ENCODE measurements around the gene ANKUB1. TPM values are rescaled to one million over a fixed set of nuclear protein-coding genes. Genes with fewer than 3 reads are reported as not detected.

The ANKUB1 gene
- total and polyA plus RNA-seq, 2 experiments from 2014 or later: not detected

- Histone ChIP-seq H3K4me2 (no peak overlapping the region), H3K79me2 (no peaks in the 10 kb centered on the region), H2AFZ (no peak overlapping the region), H3K9me3 (ENCODE audit: low read depth) (no peaks in the 10 kb centered on the region), H3K9me2 (replicated peaks; ENCODE audit: insufficient read depth) (no peaks in the 10 kb centered on the region), H3K4me3 (no peak overlapping the region), H3K4me1 (ENCODE audit: insufficient read depth) (no peaks in the 10 kb centered on the region), H3K36me3 (replicated peaks; ENCODE audit: insufficient read depth, low read depth) (no peaks in the 10 kb centered on the region), H4K20me1 (ENCODE audit: insufficient read depth, poor library complexity, severe bottlenecking) (no peaks in the 10 kb centered on the region), H3K27ac (no peak overlapping the region), H3K27me3 (no peaks in the 10 kb centered on the region)
- TF ChIP-seq EZH2phosphoT487 (IDR thresholded peaks at IDR 0.05; ENCODE audit: low read depth, severe bottlenecking, unreplicated experiment) (no peak), EZH2 (IDR thresholded peaks at IDR 0.05; ENCODE audit: borderline replicate concordance) (no peak), CTCF (IDR thresholded peaks at IDR 0.05; ENCODE audit: poor library complexity) (no peak)
- DNase-seq (ENCODE audit: low spot score): no peak
- WGBS (ENCODE audit: low lambda C conversion rate, missing lambda C conversion rate): 81% methylated on average over 2 of the region's 2 CpGs
Measured at GRCh38 chr3:149806171-149806778, 13.9 kb upstream of the ANKUB1 start.

GRCh38 chr3:149801639-149802038 lies 9.3 kb upstream of the ANKUB1 start:
- H3K4me2 ChIP-seq: no peak overlapping the region
- no peak overlapping the region for H3K27ac ChIP-seq
- no peaks in the 10 kb centered on the region for H3K79me2 ChIP-seq
- H3K4me1 ChIP-seq (ENCODE audit: insufficient read depth): no peaks in the 10 kb centered on the region
- no peak overlapping the region for H2AFZ ChIP-seq
- WGBS (ENCODE audit: low lambda C conversion rate, missing lambda C conversion rate): 57% methylated on average over 5 of the region's 5 CpGs
- H4K20me1 ChIP-seq (ENCODE audit: insufficient read depth, poor library complexity, severe bottlenecking): no peaks in the 10 kb centered on the region
- no peak overlapping the region for H3K4me3 ChIP-seq
- H3K9me3 ChIP-seq (ENCODE audit: low read depth): no peaks in the 10 kb centered on the region
- no peaks in the 10 kb centered on the region for H3K27me3 ChIP-seq
- no peaks in the 10 kb centered on the region for H3K36me3 ChIP-seq (replicated peaks; ENCODE audit: insufficient read depth, low read depth)
- no peak for DNase-seq (ENCODE audit: low spot score)
- H3K9me2 ChIP-seq (replicated peaks; ENCODE audit: insufficient read depth): no peaks in the 10 kb centered on the region
- no peak for TF ChIP-seq EZH2 (IDR thresholded peaks at IDR 0.05; ENCODE audit: borderline replicate concordance)
- TF ChIP-seq CTCF (IDR thresholded peaks at IDR 0.05; ENCODE audit: poor library complexity): no peak
- TF ChIP-seq EZH2phosphoT487 (IDR thresholded peaks at IDR 0.05; ENCODE audit: low read depth, severe bottlenecking, unreplicated experiment): no peak

GRCh38 chr3:149801195-149801594 lies 8.8 kb upstream of the ANKUB1 start:
- H3K9me3 ChIP-seq (ENCODE audit: low read depth): no peaks in the 10 kb centered on the region
- H2AFZ ChIP-seq: no peak overlapping the region
- H3K27ac ChIP-seq: no peak overlapping the region
- no peaks in the 10 kb centered on the region for H3K36me3 ChIP-seq (replicated peaks; ENCODE audit: insufficient read depth, low read depth)
- no peaks in the 10 kb centered on the region for H3K27me3 ChIP-seq
- H3K79me2 ChIP-seq: no peaks in the 10 kb centered on the region
- H3K9me2 ChIP-seq (replicated peaks; ENCODE audit: insufficient read depth): no peaks in the 10 kb centered on the region
- H3K4me2 ChIP-seq: no peak overlapping the region
- DNase-seq (ENCODE audit: low spot score): no peak
- no peak overlapping the region for H3K4me3 ChIP-seq
- WGBS (ENCODE audit: low lambda C conversion rate, missing lambda C conversion rate): 76% methylated on average over 1 of the region's 1 CpG
- no peaks in the 10 kb centered on the region for H3K4me1 ChIP-seq (ENCODE audit: insufficient read depth)
- TF ChIP-seq CTCF (IDR thresholded peaks at IDR 0.05; ENCODE audit: poor library complexity): no peak
- no peaks in the 10 kb centered on the region for H4K20me1 ChIP-seq (ENCODE audit: insufficient read depth, poor library complexity, severe bottlenecking)

- H3K4me1 ChIP-seq (ENCODE audit: insufficient read depth): no peaks in the 10 kb centered on the region
- H3K27me3 ChIP-seq: no peaks in the 10 kb centered on the region
- no peak overlapping the region for H3K27ac ChIP-seq
- H3K9me3 ChIP-seq (ENCODE audit: low read depth): no peaks in the 10 kb centered on the region
- TF ChIP-seq EZH2 (IDR thresholded peaks at IDR 0.05; ENCODE audit: borderline replicate concordance): no peak
- TF ChIP-seq EZH2phosphoT487 (IDR thresholded peaks at IDR 0.05; ENCODE audit: low read depth, severe bottlenecking, unreplicated experiment): no peak
- TF ChIP-seq CTCF (IDR thresholded peaks at IDR 0.05; ENCODE audit: poor library complexity): no peak
- no peaks in the 10 kb centered on the region for H3K9me2 ChIP-seq (replicated peaks; ENCODE audit: insufficient read depth)
- 96% methylated on average over 8 of the region's 8 CpGs for WGBS (ENCODE audit: low lambda C conversion rate, missing lambda C conversion rate)
- H3K79me2 ChIP-seq: no peaks in the 10 kb centered on the region
- no peak overlapping the region for H3K4me3 ChIP-seq
- no peak overlapping the region for H3K4me2 ChIP-seq
- no peak overlapping the region for H2AFZ ChIP-seq
- no peaks in the 10 kb centered on the region for H3K36me3 ChIP-seq (replicated peaks; ENCODE audit: insufficient read depth, low read depth)
- no peak for DNase-seq (ENCODE audit: low spot score)
- no peaks in the 10 kb centered on the region for H4K20me1 ChIP-seq (ENCODE audit: insufficient read depth, poor library complexity, severe bottlenecking)
Measured at GRCh38 chr3:149800693-149801092, 8.3 kb upstream of the ANKUB1 start.

All from hepatocyte (in vitro differentiated cells).